Renal pelvis (tissue), 4 donors: ENCODE data around the gene NEK10. TPM values are rescaled to one million over a fixed set of nuclear protein-coding genes. Genes with fewer than 3 reads are reported as not detected.
"Not testable (repeated sequence)": the region's sequence is repeated elsewhere in the genome, so short reads cannot be mapped to it uniquely, and the experiment has no call there.

Source experiments
- DNase-seq: peaks from one replicate; pipeline ENCODE4 v3.0.0-alpha.2; 2013
- polyA plus RNA-seq, 3 donors: library from polyadenylated mRNA; unstranded; fragments of 120-200 nt; gene quantifications; one replicate each; pipeline ENCODE4 v1.2.1, GENCODE V29; 2013; ENCODE audit not compliant: insufficient read length in 3 of 3

Gene NEK10
- polyA plus RNA-seq, 3 donors, result 1.7 to 2.8 (median 2.2) TPM

DNA sequence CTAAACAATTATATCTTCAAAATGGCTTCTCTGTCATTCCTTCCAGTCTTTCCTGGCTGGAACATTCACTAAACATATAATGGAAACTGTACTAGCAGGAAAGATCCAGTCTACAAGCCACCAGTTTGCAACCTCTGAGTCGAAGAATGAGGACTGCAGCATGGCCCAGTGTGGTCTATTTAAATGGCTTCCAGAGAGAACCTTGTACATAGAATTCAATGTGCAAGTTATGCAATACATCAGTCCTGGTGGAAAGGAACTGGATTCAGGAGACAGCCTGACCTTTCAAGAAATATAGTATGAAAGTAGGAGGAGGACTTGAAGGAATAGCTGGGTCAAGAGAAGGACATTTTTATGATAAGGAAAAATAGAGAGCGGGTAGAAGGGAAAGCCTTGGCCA is 49.9 kb downstream of the NEK10 start:
- DNase-seq, result no peak

GRCh38 chr3:27317096-27317495 is 52.1 kb downstream of the NEK10 start:
- DNase-seq, result no peak

GRCh38 chr3:27315003-27315402 is 54.2 kb downstream of the NEK10 start:
- no peak for DNase-seq

- DNase-seq, result peak; percentile 53
These were observed 57.0 kb downstream of the NEK10 start for GRCh38 chr3:27312044-27312668.

- DNase-seq, result no peak
These were observed 57.8 kb downstream of the NEK10 start for GRCh38 chr3:27311400-27311799.

DNA sequence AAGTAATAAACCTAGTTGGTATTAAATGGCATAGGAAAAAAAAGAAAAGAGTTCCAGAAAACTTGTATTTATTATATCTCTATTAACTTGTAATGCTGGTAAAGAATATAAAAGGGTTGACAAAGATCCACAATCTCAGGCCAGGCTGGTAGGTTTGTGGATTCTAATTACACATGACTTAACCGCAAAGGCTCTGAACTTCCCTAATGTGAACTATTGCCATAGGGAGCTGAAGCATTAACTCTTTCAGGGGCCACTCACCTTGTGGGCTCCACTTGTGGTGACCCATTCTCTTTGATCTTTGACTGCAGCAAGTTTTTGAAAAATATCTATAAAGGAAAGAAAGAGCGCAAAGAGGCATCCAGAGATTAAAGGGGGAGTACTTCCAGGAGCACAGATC is 58.5 kb downstream of the NEK10 start:
- DNase-seq, result no peak

DNA sequence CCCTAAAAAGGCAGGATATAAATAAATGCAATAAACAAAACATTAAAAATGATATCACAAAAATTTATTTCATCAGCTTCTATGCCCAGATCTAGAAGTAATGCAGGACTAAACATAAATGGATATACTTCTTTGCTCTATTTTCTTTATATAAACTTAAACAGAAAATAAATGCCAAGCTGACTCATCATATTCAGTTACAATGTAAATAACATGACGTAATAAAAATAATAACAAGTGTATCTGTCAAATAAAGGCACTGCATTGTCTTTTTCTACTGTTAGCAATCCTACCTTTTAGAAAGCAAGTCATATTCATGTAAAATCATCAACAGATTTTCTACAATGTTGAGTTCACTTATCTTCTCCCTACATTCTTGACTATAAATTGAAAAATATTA is 61.6 kb downstream of the NEK10 start:
- DNase-seq, result no peak

DNA sequence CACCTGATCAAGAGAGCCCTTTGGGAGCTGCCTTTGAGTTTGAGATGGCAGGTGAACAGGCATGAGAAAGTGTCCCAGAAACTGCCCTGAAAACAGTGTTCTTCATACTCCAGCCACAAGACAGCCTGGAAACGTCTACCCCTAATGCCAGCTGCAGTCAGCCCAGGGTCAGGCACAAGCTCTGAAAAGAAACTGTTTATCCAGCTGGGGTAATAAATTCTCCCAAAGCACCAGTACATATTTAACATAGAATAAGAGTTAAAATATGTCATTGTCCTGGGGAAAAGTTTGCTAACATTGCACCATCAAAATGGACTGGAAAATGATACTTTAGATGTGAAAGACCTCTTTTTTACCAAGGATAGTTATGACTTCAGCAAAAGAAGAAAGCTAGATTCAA is 66.3 kb downstream of the NEK10 start:
- DNase-seq, result no peak

- not testable (repeated sequence) for DNase-seq
These were observed 70.2 kb downstream of the NEK10 start for GRCh38 chr3:27298981-27299380.

DNA sequence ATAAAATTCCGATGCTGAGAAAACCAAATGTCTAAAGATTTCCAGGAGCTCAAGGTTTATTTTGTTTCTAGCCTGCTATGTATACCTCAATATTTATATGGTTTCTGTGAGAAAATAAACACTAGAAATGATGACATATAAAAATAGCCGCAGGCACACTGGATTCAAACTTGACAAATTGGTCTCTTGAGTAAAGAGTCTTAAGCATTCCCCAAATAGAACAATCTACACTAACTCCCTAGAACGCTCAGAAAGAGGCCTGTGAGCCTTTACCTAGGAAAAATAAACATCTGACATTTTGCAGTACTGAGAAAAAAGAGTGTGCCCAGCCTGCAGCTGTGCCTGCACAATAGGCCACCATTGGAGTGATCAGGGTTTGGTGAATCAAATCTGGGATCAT is 75.2 kb downstream of the NEK10 start:
- DNase-seq, result no peak

DNA sequence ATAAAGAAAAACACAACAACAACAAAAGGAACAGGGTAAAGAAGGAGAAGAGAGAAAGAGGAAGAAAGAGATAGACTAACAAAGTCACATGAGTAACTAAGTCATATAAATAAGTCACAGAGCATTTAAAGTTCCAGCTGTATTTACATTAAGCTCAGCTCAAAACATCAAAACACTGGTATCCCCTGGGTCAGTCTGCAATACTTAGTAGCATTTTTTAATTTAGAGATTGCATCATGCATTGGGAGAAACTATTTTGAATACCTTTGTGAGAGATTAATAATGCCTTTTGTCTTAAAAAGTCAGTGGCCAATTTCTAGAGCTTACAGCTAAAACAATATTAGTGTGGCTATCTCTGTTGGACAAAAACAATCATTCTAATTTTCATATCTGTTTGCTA is 78.4 kb downstream of the NEK10 start:
- no peak for DNase-seq

- no peak for DNase-seq
These were observed 79.3 kb downstream of the NEK10 start for GRCh38 chr3:27289769-27290413.

GRCh38 chr3:27287052-27287451 is 82.1 kb downstream of the NEK10 start:
- no peak for DNase-seq

DNA sequence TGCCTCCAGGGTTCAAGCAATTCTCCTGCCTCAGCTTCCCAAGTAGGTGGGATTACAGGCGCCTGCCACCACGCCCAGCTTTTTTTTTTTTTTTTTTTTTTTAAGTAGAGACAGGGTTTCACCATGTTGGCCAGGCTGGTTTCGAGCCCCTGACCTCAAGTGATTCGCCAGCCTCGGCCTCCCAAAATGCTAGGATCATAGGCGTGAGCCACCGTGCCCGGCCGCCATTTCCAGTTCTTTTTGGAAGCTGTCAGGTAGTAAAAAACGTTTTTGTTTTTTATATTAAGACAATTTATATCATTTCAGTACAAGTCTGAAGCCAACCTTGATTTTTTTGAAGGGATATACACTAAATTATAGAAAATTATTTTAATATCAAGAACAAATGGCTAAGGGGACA is 82.7 kb downstream of the NEK10 start:
- not testable (repeated sequence) for DNase-seq

- no peak for DNase-seq
These were observed 83.5 kb downstream of the NEK10 start for GRCh38 chr3:27285668-27286067.

GRCh38 chr3:27281671-27282150 is 87.5 kb downstream of the NEK10 start:
- no peak for DNase-seq

- no peak for DNase-seq
These were observed 90.1 kb downstream of the NEK10 start for GRCh38 chr3:27279123-27279522.

DNA sequence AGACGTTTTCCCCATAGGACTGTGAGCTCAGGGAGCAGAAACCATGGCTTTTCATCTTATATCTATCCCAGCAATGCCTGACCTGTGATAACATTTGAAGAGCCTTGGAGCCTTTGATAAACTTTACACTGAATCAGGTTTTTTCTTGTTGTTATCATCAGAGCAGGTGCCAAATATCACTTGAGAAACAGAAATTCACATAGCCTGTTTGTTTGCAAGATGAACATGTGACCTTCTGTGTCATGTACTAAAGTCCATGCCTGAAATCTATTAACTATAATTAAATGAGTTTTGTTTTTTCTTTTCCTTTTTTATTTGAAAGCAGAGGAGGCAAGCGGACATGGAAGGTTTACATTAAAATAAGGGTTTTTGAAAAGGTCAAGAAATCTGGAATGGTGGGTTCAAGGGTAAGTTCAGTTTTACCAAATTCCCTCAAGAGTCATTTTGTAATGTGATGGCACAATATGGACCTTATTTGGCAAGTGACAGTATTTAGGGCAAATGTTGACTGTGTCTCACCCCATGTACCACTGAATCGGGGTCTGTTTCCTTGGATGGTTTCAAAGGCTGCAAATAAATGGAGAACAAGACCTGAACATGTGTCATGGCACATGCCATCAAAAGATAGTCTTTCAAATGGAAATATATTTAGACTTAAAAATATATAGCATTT is 90.7 kb downstream of the NEK10 start:
- DNase-seq, result no peak

DNA sequence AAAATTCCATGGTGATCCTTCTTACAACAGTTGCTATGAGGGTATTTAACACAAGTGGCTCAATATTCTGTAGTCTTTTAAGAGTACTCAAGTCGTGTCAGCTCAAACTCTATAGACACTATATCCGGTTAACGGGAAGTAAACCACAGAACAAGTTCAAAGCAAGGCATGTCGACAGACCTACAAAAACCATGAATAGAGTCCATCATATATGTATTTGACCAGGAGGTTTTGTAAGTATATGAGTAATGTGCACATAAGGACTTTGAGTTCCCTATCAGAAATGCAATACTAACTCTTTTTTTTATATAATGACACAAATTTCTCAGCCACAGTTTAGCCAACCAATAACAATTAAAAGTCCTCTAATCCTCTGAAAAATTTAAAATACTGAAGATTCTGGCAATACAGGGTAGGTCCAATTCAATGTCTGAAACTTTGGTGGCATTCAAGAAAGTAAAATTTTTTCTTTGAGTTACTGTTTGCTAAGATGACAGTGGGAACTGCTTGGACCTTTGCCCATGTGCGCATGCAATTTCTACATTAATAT is 93.7 kb downstream of the NEK10 start:
- DNase-seq, result no peak

- DNase-seq, result no peak
These were observed 97.3 kb downstream of the NEK10 start for GRCh38 chr3:27271890-27272289.

GRCh38 chr3:27254896-27255295 is 114.3 kb downstream of the NEK10 start:
- no peak for DNase-seq

DNA sequence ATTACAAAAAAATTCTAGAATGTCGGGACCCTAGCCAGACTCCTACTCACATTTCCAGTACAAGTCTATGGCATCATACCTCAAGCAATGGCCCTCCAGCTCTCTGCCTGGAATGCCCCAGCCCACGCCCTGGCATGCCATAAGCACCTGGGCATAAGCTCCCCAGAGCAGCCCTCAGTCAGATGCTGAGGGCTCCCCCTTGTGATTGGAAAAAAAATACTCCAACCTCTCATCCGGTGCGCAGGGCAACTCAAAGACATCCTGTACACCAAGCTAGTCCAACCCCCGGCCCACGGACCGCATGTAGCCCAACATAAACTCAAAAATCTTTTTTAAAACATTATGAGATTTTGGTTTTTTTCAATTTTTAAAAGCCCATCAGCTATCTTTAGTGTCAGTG is 115.4 kb downstream of the NEK10 start:
- DNase-seq, result peak; percentile 12

DNA sequence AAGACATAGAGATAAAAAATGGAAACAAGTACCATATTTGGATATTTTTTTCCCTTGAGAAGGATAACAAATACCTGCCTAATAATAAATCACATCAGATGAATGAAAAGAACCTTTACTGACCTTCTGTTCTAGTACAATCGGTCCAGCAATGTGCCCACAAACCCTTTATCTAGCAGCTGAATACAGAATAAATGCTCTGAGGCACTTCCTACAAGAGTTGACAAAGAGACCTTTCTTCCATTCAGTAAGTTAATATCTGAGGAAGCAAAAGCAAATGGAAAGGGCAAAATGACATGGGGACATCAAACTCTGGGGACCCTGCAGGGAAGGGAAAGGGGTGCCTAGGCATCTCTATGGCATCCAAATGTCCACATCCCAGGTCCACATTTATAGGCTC is 115.8 kb downstream of the NEK10 start:
- no peak for DNase-seq
